Measurements from ENCODE around the gene LYPD3.
"Not testable (repeated sequence)": the region's sequence is repeated elsewhere in the genome, so short reads cannot be mapped to it uniquely, and the experiment has no call there.

Gene LYPD3

GRCh38 chr19:43465468-43466120 is at the start of gene LYPD3:
Gene LYPD3 (minus strand): TSS chr19:43465608. CDS start chr19:43465571, 37 bp downstream.
- no peak for DNase-seq (ENCODE audit: low read depth)

- DNase-seq (ENCODE audit: low read depth) = not testable (repeated sequence)
These were observed 47.0 kb upstream of the LYPD3 start for GRCh38 chr19:43512399-43512798.

- DNase-seq (ENCODE audit: low read depth) = no peak
These were observed 45.9 kb upstream of the LYPD3 start for GRCh38 chr19:43511324-43511723.

- DNase-seq (ENCODE audit: low read depth) = no peak
These were observed 45.3 kb upstream of the LYPD3 start for GRCh38 chr19:43510713-43511112.

GRCh38 chr19:43507880-43508279 is 42.5 kb upstream of the LYPD3 start:
- no peak for DNase-seq (ENCODE audit: low read depth)

- DNase-seq (ENCODE audit: low read depth) = no peak
These were observed 41.2 kb upstream of the LYPD3 start for GRCh38 chr19:43506629-43507028.

- DNase-seq (ENCODE audit: low read depth) = no peak
These were observed 40.5 kb upstream of the LYPD3 start for GRCh38 chr19:43505941-43506340.

- DNase-seq (ENCODE audit: low read depth) = no peak
These were observed 39.7 kb upstream of the LYPD3 start for GRCh38 chr19:43505186-43505456.

- no peak for DNase-seq (ENCODE audit: low read depth)
These were observed 39.2 kb upstream of the LYPD3 start, which contains the start of gene PHLDB3 for GRCh38 chr19:43504426-43505185. Gene PHLDB3 (minus strand): TSS chr19:43504746. CDS start chr19:43504118, 628 bp downstream.

- DNase-seq (ENCODE audit: low read depth) = peak; percentile 88
These were observed 38.4 kb upstream of the LYPD3 start for GRCh38 chr19:43503501-43504425.

GRCh38 chr19:43502419-43502976 is 37.1 kb upstream of the LYPD3 start:
- DNase-seq (ENCODE audit: low read depth) = no peak

- DNase-seq (ENCODE audit: low read depth) = no peak
These were observed 36.4 kb upstream of the LYPD3 start for GRCh38 chr19:43501661-43502418.

- DNase-seq (ENCODE audit: low read depth) = no peak
These were observed 33.6 kb upstream of the LYPD3 start for GRCh38 chr19:43499042-43499441.

- no peak for DNase-seq (ENCODE audit: low read depth)
These were observed 32.9 kb upstream of the LYPD3 start for GRCh38 chr19:43498233-43498842.

GRCh38 chr19:43496960-43497359 is 31.6 kb upstream of the LYPD3 start:
- no peak for DNase-seq (ENCODE audit: low read depth)

- no peak for DNase-seq (ENCODE audit: low read depth)
These were observed 29.7 kb upstream of the LYPD3 start for GRCh38 chr19:43495082-43495481.

- DNase-seq (ENCODE audit: low read depth) = no peak
These were observed 25.4 kb upstream of the LYPD3 start for GRCh38 chr19:43490759-43491158.

- DNase-seq (ENCODE audit: low read depth) = no peak
These were observed 24.7 kb upstream of the LYPD3 start for GRCh38 chr19:43489979-43490599.

GRCh38 chr19:43489310-43489709 is 23.9 kb upstream of the LYPD3 start:
- peak; percentile 57 for DNase-seq (ENCODE audit: low read depth)

- no peak for DNase-seq (ENCODE audit: low read depth)
These were observed 22.8 kb upstream of the LYPD3 start for GRCh38 chr19:43488179-43488578.

- DNase-seq (ENCODE audit: low read depth) = no peak
These were observed 21.0 kb upstream of the LYPD3 start for GRCh38 chr19:43486412-43486811.
